GM12891 (cell line): Measurements from ENCODE around the gene PLSCR3.

Experiments
- POLR2A ChIP-seq: IDR thresholded peaks from 2 replicates; pipeline ENCODE4 v1.6.1; 2011; ENCODE audit warnings: low read depth, low read length, control low read depth
- POLR2AphosphoS5 ChIP-seq: IDR thresholded peaks from 2 replicates; pipeline ENCODE4 v1.6.1; 2011; ENCODE audit warnings: low read depth, low read length, control low read depth
- SPI1 ChIP-seq: IDR thresholded peaks from 2 replicates; pipeline ENCODE4 v1.6.1; 2011; ENCODE audit warnings: low read depth, low read length, control low read depth
- TAF1 ChIP-seq: IDR thresholded peaks from 2 replicates; pipeline ENCODE4 v1.6.1; 2011; ENCODE audit warnings: low read depth, low read length, control low read depth

- no peak for TF ChIP-seq POLR2A
- TF ChIP-seq TAF1 = no peak
- no peak for TF ChIP-seq POLR2AphosphoS5
- no peak for TF ChIP-seq SPI1
Observed at GRCh38 chr17:7437369-7437863, 43.1 kb upstream of the PLSCR3 start.
